ENCODE data around the gene TMEM63A. TPM values are rescaled to one million over a fixed set of nuclear protein-coding genes. Genes with fewer than 3 reads are reported as not detected.

The TMEM63A gene
- polyA plus RNA-seq, 2 of the 4 experiments (the other 2 are of a cell fraction) = 7.5 to 9.5 TPM

DNA sequence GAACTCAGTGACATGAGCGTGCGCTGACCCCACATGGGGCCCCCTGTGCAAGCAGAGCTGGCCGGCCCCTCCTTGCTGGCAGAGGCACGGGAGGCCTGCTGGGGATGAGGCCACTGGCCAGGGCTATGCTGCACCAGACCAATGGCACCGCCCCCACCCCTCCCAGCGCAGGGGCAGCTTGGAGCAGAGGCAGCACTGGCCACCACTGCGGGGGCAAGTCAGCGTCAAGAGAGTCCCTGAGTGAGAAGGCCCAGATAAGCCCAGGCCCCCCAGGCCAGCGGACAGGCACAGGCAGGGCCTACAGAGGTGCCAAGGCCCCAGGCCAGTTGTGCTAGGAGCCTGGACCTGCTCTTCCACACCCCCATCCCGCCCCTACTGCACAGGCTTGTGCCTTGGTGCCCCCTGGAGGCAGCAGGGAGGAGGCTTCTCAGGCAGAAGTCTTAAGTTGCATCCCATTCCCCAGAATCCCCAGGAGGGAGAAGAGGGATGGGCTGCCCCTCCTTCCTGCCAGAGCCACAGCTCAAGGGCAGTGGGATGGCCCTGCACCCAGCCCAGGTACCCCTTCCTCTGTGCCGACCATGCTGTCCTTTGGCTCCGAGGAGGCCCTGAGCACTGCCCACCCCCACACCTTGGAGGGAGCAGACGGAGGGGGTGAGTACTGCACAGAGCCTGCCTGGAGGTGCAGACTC, 36.5 kb downstream of the TMEM63A start:
- H3K27ac ChIP-seq = peak overlapping the region in 1 of 2 experiments; percentile 60; a peak in 3 of 6 replicates
- peak; percentile 72 to 88 for DNase-seq (ENCODE audit: low read depth in 1 of 2, low spot score in 1 of 2)
- TF ChIP-seq RAD21 (conservative IDR thresholded peaks at IDR 0.05 in 1 of 2, IDR thresholded peaks at IDR 0.05 in 1 of 2) (peak; percentile 85 to 93), SMC3 (IDR thresholded peaks at IDR 0.05) (peak; percentile 91), MAZ (IDR thresholded peaks at IDR 0.05; ENCODE audit: borderline replicate concordance, low read depth, low read length) (peak; percentile 84; the same call in 1 of the 2 replicates), TP53 (CRISPR knock-in tag; IDR thresholded peaks at IDR 0.05) (no peak)
- TF ChIP-seq, protein P1, sequence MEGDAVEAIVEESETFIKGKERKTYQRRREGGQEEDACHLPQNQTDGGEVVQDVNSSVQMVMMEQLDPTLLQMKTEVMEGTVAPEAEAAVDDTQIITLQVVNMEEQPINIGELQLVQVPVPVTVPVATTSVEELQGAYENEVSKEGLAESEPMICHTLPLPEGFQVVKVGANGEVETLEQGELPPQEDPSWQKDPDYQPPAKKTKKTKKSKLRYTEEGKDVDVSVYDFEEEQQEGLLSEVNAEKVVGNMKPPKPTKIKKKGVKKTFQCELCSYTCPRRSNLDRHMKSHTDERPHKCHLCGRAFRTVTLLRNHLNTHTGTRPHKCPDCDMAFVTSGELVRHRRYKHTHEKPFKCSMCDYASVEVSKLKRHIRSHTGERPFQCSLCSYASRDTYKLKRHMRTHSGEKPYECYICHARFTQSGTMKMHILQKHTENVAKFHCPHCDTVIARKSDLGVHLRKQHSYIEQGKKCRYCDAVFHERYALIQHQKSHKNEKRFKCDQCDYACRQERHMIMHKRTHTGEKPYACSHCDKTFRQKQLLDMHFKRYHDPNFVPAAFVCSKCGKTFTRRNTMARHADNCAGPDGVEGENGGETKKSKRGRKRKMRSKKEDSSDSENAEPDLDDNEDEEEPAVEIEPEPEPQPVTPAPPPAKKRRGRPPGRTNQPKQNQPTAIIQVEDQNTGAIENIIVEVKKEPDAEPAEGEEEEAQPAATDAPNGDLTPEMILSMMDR (IDR thresholded peaks at IDR 0.05) = peak; percentile 66
- no peak for FAIRE-seq
- H3K4me2 ChIP-seq = no peak overlapping the region
- H3K4me3 ChIP-seq = no peak overlapping the region
- CTCF ChIA-PET = interaction anchor here (0.8 to 3.0 kb wide), 34 partner anchors 10 to 391 kb away, joined by 3 to 30 read pairs (median 4); partner anchors contain the start of genes EPHX1 and SRP9
- POLR2A ChIA-PET = interaction anchor here (0.5 kb wide), 1 partner anchor 67 kb away, joined by 3 read pairs; no protein-coding TSS in a partner anchor
- ATAC-seq = peak; percentile 80 to 88
- H3K9me3 ChIP-seq = no peaks in the 10 kb centered on the region
- 69% methylated on average over 7 of the region's 13 CpGs for WGBS (ENCODE audit: missing lambda C conversion rate)
- peaks cover 6% of the 10 kb centered on the region; the same call in 1 of the 3 replicates for H3K4me1 ChIP-seq

DNA sequence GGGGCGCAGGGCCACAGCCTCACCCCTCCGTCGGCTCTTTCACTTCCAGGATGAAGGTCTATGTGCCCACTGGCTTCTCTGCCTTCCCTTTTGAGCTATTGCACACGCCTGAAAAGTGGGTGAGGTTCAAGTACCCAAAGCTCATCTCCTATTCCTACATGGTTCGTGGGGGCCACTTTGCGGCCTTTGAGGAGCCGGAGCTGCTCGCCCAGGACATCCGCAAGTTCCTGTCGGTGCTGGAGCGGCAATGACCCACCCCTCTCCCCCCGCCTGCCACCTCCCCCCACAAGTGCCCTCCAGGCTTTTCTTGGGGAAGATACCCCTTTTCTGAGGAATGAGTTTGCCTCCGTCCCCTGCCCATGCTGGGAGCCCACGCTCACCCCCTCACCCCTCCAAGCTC, 37.1 kb downstream of the TMEM63A start:
- Histone ChIP-seq H3K9me3 (no peaks in the 10 kb centered on the region), H3K4me1 (peaks cover 6% of the 10 kb centered on the region; the same call in 1 of the 3 replicates), H3K27ac (peak overlapping the region in 1 of 2 experiments; percentile 60; a peak in 3 of 6 replicates), H3K4me2 (no peak overlapping the region), H3K4me3 (no peak overlapping the region)
- DNase-seq (ENCODE audit: low read depth in 1 of 2, low spot score in 1 of 2) (no peak), ATAC-seq (no peak), FAIRE-seq (no peak)
- TF ChIP-seq RCOR1 (IDR thresholded peaks at IDR 0.05; ENCODE audit: low read depth, low read length) (no peak), NFE2L2 (conservative IDR thresholded peaks at IDR 0.05; ENCODE audit: low read length) (no peak), TFCP2L1 (CRISPR knock-in tag; IDR thresholded peaks at IDR 0.05) (no peak), CEBPB (IDR thresholded peaks at IDR 0.05) (no peak), ESRRA (IDR thresholded peaks at IDR 0.05; ENCODE audit: borderline replicate concordance, low read length) (no peak), TP53 (CRISPR knock-in tag; IDR thresholded peaks at IDR 0.05) (no peak), HOXA7 (CRISPR knock-in tag; IDR thresholded peaks at IDR 0.05) (no peak), POLR2A (IDR thresholded peaks at IDR 0.05; ENCODE audit: low read length) (no peak), GATA3 (IDR thresholded peaks at IDR 0.05; ENCODE audit: borderline replicate concordance) (no peak), CBX8 (IDR thresholded peaks at IDR 0.05) (no peak), NR3C1 (IDR thresholded peaks at IDR 0.05) (no peak)
- TF ChIP-seq, protein P2, sequence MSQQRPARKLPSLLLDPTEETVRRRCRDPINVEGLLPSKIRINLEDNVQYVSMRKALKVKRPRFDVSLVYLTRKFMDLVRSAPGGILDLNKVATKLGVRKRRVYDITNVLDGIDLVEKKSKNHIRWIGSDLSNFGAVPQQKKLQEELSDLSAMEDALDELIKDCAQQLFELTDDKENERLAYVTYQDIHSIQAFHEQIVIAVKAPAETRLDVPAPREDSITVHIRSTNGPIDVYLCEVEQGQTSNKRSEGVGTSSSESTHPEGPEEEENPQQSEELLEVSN (IDR thresholded peaks at IDR 0.05; ENCODE audit: borderline replicate concordance, low read depth) = no peak
- TF ChIP-seq, protein P3, sequence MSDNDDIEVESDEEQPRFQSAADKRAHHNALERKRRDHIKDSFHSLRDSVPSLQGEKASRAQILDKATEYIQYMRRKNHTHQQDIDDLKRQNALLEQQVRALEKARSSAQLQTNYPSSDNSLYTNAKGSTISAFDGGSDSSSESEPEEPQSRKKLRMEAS (IDR thresholded peaks at IDR 0.05) = no peak
- 93% methylated on average over 13 of the region's 14 CpGs for WGBS (ENCODE audit: missing lambda C conversion rate)
- POLR2A ChIA-PET = no interaction called here
- CTCF ChIA-PET = interaction anchor here (0.8 to 3.0 kb wide), 26 partner anchors 9 to 390 kb away, joined by 3 to 30 read pairs (median 4); partner anchors contain the start of genes EPHX1 and SRP9

DNA sequence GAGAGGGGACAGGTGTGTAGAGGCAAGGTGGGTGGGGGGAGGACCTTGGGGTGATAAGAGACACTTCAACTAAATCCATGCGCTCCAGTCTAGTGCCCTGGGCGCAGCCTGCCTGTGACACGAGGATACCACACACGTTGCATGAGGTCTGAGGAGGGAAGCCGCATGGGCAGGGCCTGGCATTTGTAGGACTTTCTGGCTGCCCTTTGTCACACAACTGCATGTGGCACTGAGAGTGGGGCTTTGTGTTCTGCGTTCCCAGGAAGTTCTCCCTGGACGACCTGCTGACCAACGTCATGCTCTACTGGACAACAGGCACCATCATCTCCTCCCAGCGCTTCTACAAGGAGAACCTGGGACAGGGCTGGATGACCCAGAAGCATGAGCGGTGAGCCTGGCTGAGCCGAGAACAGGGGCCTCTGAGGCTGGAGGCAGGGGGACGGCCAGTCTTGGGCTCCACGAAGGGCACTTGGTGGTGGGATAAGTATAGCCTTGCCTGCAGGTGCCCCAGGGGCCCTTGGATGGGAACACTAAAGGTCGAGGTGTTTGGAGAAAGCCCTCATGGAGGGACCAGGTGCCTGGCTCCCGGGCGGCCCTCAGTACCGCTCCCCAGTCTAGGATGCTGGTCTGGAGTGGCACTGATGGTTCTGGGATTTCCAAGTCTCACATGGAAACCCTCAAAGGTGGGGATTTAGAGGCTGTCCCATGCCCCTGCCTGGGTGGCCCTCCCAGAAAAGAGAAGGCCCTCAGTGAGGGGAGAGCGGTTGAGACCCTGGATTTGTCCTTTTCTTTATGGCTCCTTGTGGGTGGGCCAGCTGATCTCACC, 37.7 kb downstream of the TMEM63A start:
- no peak for TF ChIP-seq CEBPB (IDR thresholded peaks at IDR 0.05)
- no peak for TF ChIP-seq POLR2A (IDR thresholded peaks at IDR 0.05; ENCODE audit: low read length)
- TF ChIP-seq, protein P3 (IDR thresholded peaks at IDR 0.05) = no peak
- no peak for TF ChIP-seq HOXB5 (CRISPR knock-in tag; IDR thresholded peaks at IDR 0.05)
- H3K27ac ChIP-seq = no peak overlapping the region
- CTCF ChIA-PET = interaction anchor here (0.8 to 7.2 kb wide), 22 partner anchors 9 to 373 kb away, joined by 3 to 44 read pairs (median 6); partner anchors contain the start of genes EPHX1 and SRP9
- ATAC-seq = no peak
- 88% methylated on average over 9 of the region's 18 CpGs for WGBS (ENCODE audit: missing lambda C conversion rate)
- POLR2A ChIA-PET = no interaction called here
- H3K9me3 ChIP-seq = no peaks in the 10 kb centered on the region
- no peak for DNase-seq (ENCODE audit: low read depth in 1 of 2, low spot score in 1 of 2)
- H3K4me2 ChIP-seq = no peak overlapping the region
- peaks cover 6% of the 10 kb centered on the region; the same call in 1 of the 3 replicates for H3K4me1 ChIP-seq
- FAIRE-seq = no peak
- H3K4me3 ChIP-seq = no peak overlapping the region
